HG03460 (cell line): ENCODE measurements around the gene ZNF534.
"Not testable (repeated sequence)": the region's sequence is repeated elsewhere in the genome, so short reads cannot be mapped to it uniquely, and the experiment has no call there.

ENCODE experiments used
- ATAC-seq: cut with Tn5 transposase; IDR thresholded peaks from one replicate; pipeline ENCODE4 v1.9.1; 2021; ENCODE audit not compliant: unreplicated experiment

Gene ZNF534

DNA sequence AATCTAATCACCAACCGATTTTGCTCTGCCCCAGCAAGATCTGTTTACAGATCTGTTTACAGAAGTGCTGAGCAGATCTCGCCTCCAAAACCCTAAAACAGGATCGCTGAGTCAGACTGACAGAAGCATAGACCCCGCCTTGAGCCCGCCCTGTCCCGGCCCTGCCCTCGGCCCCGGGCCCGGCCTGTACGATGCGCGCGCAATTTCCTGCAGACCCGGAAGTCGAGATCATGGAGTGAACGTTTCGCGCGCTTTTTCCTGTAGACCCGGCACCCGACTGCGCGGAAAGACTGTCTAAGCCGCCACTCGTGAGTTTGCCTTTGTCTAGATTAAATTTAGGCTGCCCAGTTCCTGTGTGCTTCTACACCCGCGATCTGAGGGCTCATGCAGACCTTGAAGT is at the start of gene ZNF534:
Gene ZNF534, plus strand, starts transcription at position 212 of the 400 bp plus-strand sequence. CDS start 2,327 bp downstream, outside the sequence.
- ATAC-seq = no peak

DNA sequence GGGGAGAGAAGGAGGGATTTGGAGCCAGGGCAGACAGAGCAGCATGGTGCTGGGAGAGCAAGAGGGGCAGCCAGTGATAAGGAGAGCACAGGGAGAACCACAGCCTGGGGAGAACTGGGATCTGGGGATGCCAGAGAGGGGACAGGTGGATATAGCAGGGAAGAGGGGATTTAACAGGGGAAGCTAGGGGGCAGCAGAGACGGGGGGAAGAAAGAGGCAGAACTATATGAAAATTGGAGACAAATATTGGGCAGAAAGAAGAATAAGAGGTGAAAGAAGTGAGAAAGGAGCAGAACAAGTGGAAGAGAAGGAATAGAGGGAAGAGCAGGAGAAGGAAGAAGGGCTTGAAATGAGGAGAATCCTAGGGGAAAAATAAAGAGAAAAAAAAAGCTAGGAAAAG is 37.8 kb upstream of the ZNF534 start:
- no peak for ATAC-seq

DNA sequence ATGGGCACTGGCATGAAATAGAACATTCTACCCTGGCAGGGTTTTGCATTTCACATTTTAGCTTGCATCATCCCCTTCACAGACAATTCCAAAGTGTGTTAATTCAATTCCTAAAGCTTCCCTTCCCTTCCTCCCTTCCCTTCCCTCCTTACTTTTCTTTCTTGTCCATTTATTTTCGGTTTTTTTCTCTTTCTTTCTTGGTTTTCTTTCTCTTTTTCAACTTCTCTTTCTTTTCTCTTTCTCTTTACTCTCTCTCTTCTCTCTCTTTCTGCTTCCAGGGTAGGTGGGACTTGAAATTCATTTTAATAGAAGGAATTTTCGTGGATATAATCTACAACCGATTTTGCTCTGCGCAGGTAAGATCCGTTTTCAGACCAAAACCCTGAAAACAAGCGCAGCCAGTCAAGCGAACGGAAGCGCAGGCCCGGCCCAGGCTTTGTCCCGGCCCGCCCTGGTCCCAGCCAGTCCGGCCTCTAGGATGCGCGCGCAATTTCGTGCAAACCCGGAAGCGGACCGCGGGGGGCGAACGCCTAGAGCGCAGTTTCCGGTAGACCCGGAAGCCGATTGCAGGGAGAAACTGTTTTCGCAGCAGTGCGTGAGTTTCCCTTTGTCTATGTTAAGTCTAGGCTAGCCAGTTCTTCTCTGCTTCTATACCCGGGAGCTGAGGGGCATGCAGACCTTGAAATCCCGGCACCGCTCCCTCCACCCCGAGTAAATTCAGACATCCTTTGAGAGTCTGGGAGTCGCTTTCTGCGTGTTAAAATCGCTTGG is 31.5 kb upstream of the ZNF534 start, which contains the start of gene ZNF528:
Gene ZNF528, plus strand, starts transcription at position 540 of the 771 bp plus-strand sequence. CDS start 4,165 bp downstream, outside the sequence.
- ATAC-seq = no peak

DNA sequence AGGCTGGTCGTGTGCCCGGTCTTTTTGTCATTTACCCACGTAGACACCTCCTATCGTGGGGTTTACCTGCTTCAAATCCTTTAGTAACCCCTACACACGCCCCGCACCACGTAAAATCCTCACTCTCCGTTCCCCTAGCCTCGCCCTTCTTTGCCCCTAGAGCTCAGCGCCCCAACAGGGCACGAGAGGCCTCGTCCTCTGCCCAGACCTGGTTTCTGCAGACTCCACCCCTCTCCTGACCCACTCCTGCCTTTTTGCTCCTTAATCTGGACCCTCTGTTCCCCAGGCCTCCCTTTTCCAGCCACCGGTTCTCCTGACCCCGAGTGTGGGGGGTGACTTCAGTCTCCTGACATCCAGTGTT is 30.9 kb upstream of the ZNF534 start:
- no peak for ATAC-seq

DNA sequence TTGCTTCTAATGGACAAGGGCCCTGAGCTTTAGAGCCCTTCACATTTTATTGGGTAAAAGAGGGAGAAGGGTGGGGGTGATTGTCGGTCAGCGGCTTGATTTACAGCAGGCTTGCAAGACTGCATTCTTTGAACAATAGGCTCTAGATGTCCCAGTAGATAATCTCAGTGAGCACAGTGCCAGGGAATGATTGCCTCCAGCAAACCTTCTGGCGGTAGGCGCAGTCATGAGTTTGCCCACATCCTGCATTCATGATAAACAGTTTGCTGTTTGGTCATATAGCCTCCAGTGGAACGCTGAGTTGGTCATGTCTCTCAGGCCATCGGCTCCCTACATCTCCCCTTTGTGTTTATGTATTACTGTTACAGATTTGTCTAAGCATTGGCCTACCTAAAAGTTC is 18.7 kb upstream of the ZNF534 start:
- no peak for ATAC-seq

DNA sequence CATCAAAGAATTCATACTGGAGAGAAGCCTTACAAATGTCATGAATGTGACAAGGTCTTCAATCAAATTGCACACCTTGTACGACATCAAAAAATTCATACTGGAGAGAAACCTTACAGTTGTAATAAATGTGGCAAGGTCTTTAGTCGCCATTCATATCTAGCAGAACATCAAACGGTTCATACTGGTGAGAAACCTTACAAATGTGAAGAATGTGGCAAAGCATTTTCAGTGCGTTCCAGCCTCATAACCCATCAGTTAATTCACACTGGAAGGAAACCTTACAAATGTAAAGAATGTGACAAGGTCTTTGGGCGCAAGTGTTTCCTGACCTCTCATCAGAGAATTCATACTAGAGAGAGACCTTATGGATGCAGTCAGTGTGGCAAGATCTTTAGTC is 13.2 kb upstream of the ZNF534 start:
- ATAC-seq = no peak

DNA sequence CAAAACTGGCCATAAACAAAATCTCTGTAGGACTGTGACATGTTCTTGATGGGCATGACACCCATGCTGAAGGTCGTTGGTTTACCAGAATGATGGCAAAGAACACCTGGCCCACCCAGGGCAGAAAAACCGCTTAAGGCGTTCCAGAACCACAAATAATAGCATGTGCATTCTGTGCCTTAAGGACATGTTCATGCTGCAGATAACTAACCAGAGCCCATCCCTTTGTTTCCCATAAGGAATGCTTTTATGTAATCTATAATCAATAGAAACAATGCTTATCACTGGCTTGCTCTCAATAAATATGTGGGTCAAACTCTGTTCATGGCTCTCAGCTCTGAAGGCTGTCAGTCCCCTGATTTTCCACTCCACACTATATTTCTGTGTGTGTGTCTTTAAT is 13.2 kb downstream of the ZNF534 start:
- ATAC-seq = no peak

DNA sequence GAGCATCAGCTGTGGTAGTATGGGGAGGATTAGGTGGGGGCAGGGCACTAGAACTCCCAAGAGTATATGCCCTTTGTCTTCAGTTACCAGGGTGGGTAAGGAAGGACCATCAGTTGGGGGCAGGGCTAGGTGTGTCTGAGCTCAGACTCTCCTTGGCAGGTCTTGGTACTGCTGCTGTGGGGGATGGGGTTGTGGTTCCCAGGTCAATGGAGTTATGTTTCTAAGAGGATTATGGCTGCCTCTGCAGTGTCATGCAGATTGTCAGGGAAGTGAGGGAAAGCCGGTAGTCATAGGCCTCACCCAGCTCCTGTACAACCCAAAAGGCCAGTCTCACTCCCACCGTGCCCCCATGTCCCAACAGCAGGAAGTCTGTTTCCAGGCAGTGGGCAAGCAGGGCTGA is 15.6 kb downstream of the ZNF534 start:
- no peak for ATAC-seq

DNA sequence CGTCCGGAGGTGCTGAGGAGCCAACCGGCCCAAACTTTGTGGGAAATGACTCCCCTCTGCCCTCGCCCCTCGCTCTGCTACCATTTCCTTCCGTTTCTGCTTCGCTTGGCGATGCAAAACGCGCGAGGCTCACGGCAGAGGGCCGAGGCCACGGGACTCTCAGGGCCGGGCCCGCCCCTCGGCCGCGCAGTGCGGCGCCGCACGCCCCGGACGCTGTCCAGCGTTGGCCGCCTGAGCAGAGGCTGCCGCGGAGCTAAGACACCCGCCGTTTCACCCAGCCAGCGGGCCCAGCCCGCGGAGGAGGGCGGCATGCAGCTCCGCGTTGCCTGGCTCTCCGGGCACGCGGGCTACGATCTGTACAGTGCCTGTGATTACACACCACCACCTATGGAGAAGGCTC is 22.3 kb downstream of the ZNF534 start:
- no peak for ATAC-seq

DNA sequence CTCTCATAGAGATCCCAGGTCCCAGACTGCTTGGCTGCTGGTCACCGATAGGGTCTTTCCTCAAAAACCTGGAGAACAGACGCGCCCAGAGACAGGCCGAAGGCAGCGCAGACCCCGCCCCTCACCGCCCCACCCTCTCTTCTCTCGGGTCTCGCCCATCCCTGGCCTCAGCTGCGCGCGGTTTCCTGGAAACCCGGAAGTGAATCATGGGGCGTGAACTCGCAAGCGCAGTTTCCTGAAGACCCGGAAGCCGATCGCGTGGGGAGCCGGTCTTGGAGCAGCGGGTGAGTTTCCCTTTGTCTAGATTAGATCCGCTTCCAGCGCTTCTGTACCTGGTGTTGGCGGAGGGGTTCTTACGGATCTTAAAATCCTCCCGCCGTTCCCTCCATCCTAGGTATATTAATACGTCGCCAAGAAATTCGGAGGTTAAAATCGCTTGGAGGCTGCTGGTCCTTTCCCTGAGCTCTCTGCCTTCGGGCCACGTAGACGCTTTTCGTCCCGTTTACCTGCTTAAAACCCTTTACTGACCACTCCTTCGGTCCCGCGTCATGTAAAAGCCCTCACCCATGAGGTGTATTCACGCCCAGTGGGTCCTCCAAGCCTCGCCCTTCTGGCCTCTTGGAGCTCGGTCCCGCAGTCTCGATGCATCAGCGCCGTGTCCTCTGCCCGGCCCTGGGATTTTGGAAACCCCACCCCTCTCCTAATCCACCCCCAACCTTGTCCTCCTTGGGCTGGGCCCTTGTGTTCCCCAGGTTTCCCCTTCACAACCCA is 24.6 kb downstream of the ZNF534 start, which contains the start of gene ZNF578:
Gene ZNF578, plus strand, starts transcription at position 230 of the 771 bp plus-strand sequence. CDS start 48,293 bp downstream, outside the sequence.
- no peak for ATAC-seq

DNA sequence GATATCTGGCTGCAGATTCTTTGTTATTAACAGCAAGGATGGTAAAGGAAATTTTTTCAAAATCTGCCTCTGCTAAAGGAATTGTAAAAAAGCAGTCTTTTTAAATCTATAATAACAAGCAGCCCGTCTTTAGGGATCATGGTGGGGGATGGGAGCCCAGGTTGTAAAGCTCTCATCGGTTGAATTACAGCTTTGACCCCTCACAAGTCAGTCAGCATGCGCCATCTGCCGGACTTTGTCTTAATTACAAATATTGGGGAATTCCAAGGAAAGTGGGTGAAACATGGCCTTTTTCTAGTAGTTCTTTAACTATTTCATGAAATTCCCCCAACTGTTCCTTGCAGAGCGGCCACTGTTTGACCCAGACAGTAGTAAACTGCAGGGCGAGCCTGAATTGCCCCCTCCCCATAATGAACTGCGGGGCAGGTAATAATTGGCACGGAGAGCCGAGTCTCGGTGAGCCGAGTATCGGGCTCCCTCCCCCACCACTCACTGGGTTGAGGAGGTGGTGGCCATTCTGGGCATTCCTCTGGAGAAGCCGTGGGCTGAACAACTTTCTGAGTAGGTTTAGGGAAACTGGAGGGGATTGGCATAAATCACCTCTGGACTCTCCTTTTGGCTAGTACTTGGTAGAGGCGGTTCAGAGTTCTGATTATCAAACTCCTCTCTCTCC is 36.0 kb downstream of the ZNF534 start:
- ATAC-seq = no peak

DNA sequence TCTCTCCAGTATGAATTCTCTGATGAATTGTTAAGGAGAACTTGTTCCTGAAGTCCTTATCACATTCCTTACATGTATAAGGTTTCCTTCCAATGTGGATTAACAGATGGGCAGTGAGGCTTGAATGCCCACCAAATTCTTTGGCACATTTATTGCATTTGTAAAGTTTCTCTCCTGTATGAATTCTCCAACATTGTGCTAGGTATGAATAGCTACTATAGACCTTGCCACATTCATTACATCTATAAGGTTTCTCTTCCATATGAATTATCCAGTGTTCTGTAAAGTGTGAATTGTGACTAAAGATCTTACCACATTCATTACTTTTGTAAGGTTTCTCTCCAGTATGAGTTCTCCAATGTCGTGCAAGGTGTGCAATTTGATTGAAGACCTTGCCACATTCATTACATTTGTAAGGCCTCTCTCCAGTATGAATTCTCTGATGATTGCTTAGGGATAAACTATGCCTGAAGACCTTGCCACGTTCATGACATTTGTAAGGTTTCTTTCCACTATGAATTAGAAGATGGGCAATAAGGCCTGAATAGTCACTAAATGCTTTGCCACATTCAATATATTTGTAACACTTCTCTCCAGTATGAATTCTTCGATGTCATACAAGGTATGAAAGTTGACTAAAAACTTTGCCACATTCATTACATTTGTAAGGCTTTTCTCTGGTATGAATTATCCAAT is 44.9 kb downstream of the ZNF534 start:
- no peak for ATAC-seq

DNA sequence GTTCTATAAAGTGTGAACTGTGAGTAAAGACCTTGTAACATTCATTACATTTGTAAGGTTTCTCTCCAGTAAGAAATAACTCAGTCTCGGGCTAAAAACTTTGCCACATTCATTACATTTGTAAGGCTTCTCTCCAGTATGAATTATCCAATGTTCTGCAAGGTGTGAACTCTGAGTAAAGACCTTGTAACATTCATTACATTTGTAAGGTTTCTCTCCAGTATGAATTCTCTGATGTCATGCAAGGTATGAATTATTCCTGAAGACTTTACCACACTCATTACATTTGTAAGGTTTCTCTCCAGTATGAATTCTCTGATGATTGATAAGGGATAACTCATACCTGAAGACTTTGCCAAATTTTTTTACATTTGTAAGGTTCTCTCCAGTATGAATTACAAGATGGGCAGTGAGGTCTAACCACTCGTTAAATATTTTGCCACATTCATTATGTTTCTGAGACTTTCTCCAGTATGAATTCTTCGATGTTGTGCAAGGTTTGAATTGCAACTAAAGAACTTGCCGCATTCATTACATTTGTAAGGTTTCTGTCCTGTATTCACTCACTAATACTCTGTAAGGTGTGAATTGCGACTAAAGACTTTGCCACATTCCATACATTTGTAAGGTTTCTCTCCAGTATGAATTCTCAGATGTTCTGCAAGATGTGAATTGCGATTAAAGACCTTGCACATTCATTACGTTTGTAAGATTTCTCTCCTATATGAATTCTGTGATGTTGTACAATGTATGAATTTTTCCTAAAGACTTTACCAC is 45.6 kb downstream of the ZNF534 start:
- ATAC-seq = no peak

DNA sequence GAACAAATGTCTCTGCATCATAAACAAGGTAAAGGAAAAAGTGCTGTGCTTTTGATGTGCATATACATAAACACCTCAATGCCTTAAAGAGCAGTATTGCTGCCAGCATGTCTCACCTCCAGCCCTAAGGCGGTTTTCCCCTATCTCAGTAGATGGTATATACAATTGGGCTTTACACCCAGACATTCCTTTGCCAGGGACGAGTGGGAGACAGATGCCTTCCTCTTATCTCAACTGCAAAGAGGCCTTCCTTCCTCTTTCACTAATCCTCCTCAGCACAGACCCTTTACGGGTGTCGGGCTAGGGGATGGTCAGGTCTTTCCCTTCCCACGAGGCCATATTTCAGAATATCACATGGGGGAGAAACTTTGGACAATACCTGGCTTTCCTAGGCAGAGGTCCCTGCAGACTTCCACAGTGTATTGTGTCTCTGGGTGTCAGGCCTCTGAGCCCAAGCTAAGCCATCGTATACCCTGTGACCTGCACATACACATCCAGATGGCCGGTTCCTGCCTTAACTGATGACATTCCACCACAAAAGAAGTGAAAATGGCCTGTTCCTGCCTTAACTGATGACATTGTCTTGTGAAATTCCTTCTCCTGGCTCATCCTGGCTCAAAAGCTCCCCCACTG is 55.3 kb downstream of the ZNF534 start:
- not testable (repeated sequence) for ATAC-seq

DNA sequence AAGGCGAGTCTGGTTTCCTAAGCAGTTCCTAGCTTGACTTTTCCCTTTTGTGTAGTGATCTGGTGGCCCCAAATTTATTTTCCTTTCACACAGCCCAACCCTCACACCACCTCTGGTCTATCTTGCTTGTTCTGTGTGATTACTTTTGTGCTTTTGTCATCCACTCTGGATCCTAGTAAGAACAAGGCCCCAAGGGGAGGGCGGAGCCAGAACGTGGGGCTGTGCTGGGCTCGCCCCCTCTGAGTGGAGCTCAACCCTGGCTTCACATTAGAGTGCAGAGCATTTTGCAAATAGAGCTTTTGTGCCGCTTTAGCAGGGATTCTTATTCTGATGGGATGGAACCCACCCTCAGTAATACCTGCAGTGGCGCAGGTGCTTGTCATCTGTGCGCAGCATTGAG is 56.1 kb downstream of the ZNF534 start:
- ATAC-seq = not testable (repeated sequence)

DNA sequence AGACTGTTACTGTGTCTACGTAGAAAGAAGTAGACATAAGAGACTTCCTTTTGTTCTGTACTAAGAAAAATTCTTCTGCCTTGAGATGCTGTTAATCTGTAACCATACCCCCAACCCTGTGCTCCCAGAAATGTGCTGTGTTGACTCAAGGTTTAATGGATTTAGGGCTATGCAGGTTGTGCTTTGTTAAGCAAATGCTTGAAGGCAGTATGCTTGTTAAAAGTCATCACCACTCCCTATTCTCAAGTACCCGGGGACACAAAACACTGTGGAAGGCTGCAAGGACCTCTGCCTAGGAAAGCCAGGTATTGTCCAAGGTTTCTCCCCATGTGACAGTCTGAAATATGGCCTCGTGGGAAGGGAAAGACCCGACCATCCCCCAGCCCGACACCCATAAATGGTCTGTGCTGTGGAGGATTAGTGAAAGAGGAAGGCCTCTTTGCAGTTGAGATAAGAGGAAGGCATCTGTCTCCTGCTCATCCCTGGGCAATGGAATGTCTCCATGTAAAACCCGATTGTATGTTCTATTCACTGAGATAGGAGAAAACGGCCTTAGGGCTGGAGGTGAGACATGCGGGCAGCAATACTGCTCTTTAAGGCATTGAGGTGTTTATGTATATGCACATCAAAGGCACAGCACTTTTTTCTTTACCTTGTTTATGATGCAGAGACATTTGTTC is 56.8 kb downstream of the ZNF534 start:
- ATAC-seq = not testable (repeated sequence)

DNA sequence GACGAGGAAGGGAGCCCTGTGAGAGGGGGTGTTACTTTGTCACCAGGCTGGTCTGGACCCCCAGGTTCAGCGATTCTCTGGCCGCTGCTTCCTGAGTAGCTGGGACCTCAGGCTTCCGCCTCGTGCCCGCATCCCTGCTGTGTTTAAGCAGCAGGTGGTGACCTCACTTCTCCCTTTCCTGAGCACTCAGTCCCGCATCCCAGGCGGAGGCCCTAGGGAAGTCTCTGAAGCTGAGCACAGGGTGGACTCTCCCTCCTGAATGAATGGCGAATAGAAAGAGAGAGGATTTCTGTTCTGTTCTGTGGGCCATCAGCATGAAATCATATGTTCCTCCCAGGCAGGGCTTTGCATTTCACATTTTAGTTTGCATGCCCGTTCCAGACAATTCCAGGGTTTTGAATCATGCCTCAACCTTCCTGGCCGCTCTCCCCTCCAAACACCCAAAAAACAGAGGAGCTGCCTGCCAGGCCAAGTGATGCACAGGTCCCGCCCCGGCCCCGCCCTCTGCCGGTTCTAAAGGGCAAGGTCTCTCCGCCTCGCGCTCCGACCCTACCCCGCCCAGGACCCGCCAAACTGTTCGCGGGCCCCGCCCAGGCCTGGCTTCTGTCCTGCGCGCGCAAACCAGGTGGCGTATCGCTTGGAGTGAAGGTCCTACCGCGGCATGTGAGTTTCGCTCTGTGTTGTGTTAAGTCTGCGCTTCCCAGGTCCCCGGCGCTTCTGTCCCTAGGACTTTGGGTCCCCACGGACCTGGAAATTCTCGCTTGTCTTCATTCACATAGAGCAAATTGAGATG is 63.4 kb downstream of the ZNF534 start:
- ATAC-seq = no peak

DNA sequence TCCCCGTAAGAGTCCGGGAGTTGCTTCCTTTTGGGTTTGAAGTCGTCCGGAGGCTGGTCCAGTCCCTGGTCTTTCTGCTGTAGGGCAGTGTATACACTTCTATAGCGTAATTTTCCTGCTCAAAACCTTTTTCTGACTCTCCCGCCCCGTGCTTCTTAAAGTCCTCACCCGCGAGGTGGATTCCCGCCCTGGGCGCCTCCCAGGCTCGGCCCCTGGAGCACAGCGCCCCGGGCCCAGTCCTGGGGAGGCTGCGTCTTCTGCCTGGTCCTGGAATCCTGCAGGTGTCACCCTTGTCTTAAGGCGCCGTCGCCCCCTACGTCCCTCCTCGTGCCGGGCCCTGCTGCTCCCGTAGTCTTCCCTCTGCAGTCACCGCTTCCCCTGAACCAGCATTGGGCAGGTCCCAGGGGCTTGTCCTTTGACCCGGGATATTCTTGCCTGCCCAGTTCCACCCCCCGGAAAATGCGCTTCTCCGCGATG is 64.1 kb downstream of the ZNF534 start:
- no peak for ATAC-seq
